ENCODE data around the gene APRT. TPM values are rescaled to one million over a fixed set of nuclear protein-coding genes. Genes with fewer than 3 reads are reported as not detected.

Gene APRT
- 34.2 TPM for total RNA-seq (ENCODE audit: insufficient read depth, low replicate concordance)

GRCh38 chr16:88811769-88812512, at the start of gene APRT:
APRT (minus strand) TSS chr16:88811928; CDS start chr16:88811899, 29 bp downstream.
- peak; percentile 96 for DNase-seq (ENCODE audit: low spot score)

DNA sequence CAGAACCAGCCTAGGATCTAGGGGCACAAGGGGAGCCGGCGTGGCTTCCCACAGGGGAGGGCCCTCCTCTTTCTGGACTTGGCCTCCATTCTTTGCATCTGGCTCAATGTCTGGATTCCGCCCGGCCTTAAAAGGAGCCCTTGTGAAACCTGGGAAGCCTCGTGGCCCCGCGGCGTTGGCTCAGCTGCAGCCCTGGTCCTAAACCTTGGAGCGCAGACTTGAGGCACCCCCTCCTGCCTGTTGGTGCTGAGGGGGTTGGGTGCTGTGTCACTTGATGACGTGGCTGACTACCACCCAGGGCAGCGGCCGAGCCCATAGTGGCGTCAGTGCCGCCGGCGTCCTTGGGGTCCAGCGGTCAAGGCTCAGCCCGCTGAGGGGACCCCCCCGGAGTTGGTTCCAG, 49.6 kb upstream of the APRT start:
- DNase-seq (ENCODE audit: low spot score) = no peak

DNA sequence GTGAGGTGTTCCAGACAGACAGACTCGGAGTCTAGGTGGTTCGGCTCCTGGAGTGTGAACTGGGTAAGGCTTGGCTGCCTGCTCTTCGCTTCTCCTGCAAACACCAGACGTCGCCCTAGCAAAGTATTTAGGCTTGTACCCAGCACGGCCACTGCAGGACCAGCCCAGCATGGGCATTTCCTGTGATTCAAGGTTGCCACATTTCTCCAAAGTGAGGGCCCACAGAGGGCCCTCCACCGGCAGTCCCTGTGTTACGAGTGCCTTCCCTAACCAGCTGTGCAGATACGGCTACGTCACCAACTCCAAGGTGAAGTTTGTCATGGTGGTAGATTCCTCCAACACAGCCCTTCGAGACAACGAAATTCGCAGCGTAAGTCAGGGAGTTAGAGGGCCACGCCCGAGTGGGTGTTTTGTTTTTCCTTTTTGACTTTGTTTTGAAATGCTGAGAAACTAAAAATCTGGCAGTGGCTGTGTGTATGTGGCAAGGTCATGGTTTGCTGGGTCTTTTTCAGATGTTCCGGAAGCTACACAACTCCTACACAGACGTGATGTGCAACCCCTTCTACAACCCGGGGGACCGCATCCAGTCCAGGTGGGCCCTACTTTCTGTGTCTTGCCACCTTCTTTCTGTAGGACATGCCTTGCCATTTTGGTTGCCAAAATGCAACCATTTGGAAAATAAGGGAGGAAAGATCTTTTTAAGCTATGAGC, 47.8 kb upstream of the APRT start:
- no peak for DNase-seq (ENCODE audit: low spot score)

GRCh38 chr16:88857728-88858339, 46.1 kb upstream of the APRT start:
- DNase-seq (ENCODE audit: low spot score) = peak; percentile 76

DNA sequence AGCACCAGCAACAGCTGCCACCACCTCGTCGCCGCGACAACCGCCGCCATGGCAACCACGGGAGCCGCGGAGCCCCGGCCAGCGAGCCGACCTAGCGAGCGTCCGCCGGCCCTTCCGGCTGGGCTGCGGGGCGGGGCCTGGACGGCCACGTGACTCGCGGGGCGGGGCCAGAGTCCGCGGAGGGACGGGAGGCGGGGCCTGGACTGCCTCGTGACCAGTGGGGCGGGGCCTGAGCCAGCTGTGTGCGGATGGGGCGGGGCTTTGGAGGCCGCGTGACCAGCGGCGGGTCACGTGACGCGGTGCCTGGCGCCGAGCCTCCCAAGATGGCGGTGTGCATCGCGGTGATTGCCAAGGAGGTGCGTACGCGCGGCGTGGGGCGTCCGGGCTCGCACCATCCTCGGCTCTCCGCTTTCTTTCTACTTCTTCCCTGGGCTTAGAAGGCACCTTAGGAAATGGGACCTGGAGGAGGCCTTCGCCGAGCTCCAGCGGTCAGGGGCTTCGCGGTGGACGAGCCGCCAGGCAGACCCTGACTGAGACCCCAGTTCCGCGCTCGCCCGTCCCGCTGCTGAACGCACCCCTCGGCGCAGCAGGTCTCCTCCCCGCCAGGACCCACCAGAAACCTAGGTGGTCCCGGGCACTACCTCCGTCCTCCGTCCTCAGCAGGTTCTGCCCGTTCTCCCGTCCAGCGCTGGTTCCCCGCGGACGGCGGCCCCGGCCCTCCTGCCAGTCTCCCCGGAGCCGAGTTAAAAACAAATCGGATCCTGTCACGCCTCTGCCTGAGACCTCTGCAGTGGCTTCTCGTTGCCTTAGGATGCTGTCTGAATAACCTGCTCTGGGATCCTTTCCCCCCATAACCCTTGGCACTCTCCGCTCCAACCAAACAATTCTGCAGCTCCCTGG, 45.4 kb upstream of the APRT start, which contains the start of the genes GALNS and TRAPPC2L:
Gene GALNS (minus strand): TSS at position 120 of the 900 bp plus-strand sequence. CDS start 70 bp downstream, at position 50.
Gene TRAPPC2L (plus strand): TSS at position 300 of the 900 bp plus-strand sequence. CDS start 24 bp downstream, at position 324.
- DNase-seq (ENCODE audit: low spot score) = peak; percentile 97

GRCh38 chr16:88856122-88856827, 44.5 kb upstream of the APRT start:
- DNase-seq (ENCODE audit: low spot score) = no peak

DNA sequence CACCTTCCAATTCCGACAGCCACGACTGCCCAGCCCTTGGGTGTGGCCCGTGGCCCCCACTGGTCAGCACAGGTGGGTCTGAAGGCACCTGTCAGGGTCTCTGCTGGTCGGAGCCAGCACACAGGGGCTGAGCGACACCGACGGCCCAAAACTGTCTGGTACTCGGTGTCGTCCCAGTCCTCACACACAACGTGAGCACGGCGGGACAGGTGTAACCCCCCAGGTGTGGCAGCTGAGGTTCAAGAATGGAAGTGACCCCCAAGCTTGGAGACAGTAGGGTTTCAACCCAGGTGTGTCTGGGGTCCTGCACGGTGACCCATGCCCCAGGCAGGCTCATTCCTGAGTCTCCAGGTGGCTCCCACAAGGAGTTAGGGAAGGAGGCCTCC, 44.0 kb upstream of the APRT start:
- DNase-seq (ENCODE audit: low spot score) = no peak

GRCh38 chr16:88855176-88855575, 43.4 kb upstream of the APRT start:
- DNase-seq (ENCODE audit: low spot score) = no peak

DNA sequence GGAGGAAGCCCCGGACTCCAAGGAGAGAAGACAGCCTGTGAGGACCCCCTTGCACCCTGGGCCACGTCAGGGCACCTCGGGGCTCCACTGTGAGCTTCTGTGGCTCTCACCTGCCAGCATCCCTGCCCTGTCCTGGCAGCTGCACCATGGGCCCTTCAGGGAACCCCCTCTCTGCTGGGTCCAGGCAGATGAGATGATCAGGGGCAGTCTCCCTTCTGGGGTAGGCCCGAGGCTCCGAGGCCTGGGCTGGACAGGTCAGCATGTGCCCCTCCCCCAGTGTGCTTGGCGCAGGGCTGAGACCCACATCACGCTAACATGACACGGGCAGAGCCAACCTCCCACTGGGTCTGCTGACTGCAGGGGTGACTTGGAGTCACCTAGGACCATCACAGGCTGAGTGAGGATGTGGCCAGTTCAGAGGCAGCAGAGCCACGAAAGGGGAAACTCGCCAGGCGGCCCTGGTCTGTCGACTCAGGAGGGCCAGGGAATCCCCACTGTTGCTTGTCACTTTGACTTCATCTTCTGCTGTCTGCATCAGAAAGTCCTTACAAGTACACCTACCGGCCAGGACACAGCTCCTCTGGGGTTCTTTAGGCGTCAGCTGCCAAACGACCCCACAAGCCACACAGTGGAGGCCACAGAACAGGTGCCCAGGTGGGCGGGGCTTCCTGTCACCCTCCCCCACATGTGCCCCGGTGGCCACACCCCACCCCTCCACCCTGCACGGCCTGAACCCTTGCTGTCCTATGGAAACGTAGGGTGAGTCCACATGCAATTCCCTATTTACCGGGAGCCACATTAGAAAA, 42.8 kb upstream of the APRT start:
- no peak for DNase-seq (ENCODE audit: low spot score)

DNA sequence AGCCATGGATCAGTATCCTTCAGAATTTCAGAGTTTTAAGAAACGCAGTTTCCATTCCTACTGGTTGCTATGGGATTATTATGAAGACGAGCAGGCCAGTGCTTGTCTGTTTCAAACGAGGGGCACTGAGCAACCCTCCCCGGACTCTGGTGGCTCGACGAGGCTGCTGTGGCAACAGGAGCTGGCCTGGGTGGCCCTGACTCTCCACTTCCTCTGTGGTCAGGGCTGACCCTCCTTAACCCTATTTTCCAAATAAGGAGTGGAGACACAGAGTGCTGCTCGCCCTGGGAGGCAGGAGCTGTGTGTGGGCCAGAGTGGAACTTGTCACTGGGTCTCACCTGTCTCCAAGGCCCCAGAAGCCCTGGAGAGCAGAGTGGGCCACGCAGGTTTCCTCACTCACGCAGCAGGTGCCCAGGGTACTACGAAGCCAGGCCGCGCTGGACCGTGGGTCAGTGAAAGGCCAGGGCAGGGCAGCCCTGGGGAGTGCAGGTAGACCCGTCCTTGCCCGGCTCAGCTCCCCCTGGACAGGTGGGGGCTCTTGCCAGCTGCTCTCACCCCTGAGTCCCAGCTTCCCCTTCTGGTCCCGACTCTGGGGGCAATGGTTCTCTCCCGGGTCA, 41.7 kb upstream of the APRT start:
- no peak for DNase-seq (ENCODE audit: low spot score)

GRCh38 chr16:88851616-88852015, 39.9 kb upstream of the APRT start:
- no peak for DNase-seq (ENCODE audit: low spot score)

GRCh38 chr16:88850531-88851199, 38.9 kb upstream of the APRT start:
- DNase-seq (ENCODE audit: low spot score) = no peak

- no peak for DNase-seq (ENCODE audit: low spot score)
These were observed 36.8 kb upstream of the APRT start for GRCh38 chr16:88848557-88848956.

DNA sequence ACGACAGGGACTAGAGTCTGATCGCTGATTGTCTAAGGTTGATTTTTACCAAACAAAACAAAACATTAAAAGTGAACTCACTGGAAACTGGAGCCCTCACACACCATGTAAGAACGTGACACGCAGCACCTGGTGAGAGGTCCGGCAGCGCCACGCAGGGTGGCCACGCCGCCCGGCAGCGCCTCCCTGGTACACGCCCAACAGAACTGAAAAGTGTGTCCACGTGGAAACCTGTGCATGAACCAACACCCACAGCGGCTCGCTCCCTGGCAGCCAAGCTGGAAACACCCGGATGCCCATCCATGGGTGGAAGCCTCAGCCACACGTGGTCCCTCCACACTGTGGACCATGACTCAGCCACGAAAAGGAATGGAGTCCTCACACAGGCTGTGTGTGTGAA, 35.9 kb upstream of the APRT start:
- DNase-seq (ENCODE audit: low spot score) = no peak

- no peak for DNase-seq (ENCODE audit: low spot score)
These were observed 34.4 kb upstream of the APRT start for GRCh38 chr16:88846088-88846487.

DNA sequence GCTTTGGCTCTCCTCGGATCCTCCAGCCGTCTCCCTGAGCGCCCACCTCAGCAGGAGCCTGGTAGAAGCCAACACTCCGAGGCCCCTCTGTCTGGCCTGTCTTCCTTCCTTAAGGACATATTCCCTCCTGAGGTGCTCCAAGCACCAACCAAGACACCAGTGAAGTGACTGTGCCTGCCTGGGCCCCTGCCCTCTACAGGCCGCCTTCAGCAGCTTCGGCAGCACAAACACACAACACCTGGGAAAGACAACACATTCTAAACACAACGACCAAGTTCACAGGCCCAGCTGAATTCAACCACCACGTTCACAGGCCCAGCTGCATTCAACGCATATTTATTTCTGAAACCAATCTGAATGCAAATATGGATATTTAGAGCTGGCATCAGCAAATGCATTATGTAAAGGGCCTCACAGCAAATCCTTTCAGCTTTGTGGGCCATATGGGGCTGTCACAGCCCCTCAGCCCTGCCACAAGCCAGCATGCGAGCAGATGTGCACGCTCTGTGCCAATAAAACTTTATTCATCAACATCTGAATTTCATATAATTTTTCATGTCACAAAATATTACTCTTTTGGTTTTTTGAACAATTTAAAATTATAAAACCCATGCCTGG, 32.8 kb upstream of the APRT start:
- DNase-seq (ENCODE audit: low spot score) = no peak

- DNase-seq (ENCODE audit: low spot score) = no peak
These were observed 31.5 kb upstream of the APRT start for GRCh38 chr16:88843256-88843655.

- no peak for DNase-seq (ENCODE audit: low spot score)
These were observed 31.1 kb upstream of the APRT start for GRCh38 chr16:88842806-88843205.

Data from umbilical cord (tissue), 2 donors.